Measurements from ENCODE around the gene UNC45B.

The UNC45B gene

GRCh38 chr17:35184274-35184673, 36.7 kb downstream of the UNC45B start:
- Histone ChIP-seq H3K27ac (ENCODE audit: low read depth, low read length, poor library complexity, severe bottlenecking) (no peak overlapping the region), H3K4me1 (ENCODE audit: insufficient read depth, low read length, severe bottlenecking) (no peaks in the 10 kb centered on the region), H4K20me1 (ENCODE audit: insufficient read depth, low read length) (no peaks in the 10 kb centered on the region), H3K36me3 (ENCODE audit: insufficient read depth, low read length) (no peaks in the 10 kb centered on the region), H3K9me3 (ENCODE audit: low read length) (no peaks in the 10 kb centered on the region), H2AFZ (ENCODE audit: low read length) (no peak overlapping the region), H3K9me2 (ENCODE audit: low read depth, low read length) (no peaks in the 10 kb centered on the region), H3K79me2 (ENCODE audit: insufficient read depth, low read length) (no peaks in the 10 kb centered on the region), H3K4me3 (ENCODE audit: low read depth, low read length, poor library complexity, severe bottlenecking) (no peak overlapping the region), H3K9ac (ENCODE audit: low read length) (no peak overlapping the region), H3F3A (ENCODE audit: insufficient read depth, low read length) (no peaks in the 10 kb centered on the region), H3K27me3 (ENCODE audit: insufficient read depth, low read length) (no peaks in the 10 kb centered on the region; the same call in 1 of the 2 replicates), H3K4me2 (ENCODE audit: low read length) (no peak overlapping the region)
- TF ChIP-seq, protein P1, sequence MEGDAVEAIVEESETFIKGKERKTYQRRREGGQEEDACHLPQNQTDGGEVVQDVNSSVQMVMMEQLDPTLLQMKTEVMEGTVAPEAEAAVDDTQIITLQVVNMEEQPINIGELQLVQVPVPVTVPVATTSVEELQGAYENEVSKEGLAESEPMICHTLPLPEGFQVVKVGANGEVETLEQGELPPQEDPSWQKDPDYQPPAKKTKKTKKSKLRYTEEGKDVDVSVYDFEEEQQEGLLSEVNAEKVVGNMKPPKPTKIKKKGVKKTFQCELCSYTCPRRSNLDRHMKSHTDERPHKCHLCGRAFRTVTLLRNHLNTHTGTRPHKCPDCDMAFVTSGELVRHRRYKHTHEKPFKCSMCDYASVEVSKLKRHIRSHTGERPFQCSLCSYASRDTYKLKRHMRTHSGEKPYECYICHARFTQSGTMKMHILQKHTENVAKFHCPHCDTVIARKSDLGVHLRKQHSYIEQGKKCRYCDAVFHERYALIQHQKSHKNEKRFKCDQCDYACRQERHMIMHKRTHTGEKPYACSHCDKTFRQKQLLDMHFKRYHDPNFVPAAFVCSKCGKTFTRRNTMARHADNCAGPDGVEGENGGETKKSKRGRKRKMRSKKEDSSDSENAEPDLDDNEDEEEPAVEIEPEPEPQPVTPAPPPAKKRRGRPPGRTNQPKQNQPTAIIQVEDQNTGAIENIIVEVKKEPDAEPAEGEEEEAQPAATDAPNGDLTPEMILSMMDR (IDR thresholded peaks at IDR 0.05; ENCODE audit: low read length), result no peak
- TF ChIP-seq EZH2 (IDR thresholded peaks at IDR 0.05; ENCODE audit: borderline replicate concordance, low read length), result no peak

- no peaks in the 10 kb centered on the region for H3K36me3 ChIP-seq (ENCODE audit: insufficient read depth, low read length)
- no peaks in the 10 kb centered on the region for H3K4me1 ChIP-seq (ENCODE audit: insufficient read depth, low read length, severe bottlenecking)
- H3K79me2 ChIP-seq (ENCODE audit: insufficient read depth, low read length), result no peaks in the 10 kb centered on the region
- no peaks in the 10 kb centered on the region; the same call in 1 of the 2 replicates for H3K27me3 ChIP-seq (ENCODE audit: insufficient read depth, low read length)
- no peak overlapping the region for H3K4me2 ChIP-seq (ENCODE audit: low read length)
- no peaks in the 10 kb centered on the region for H3K9me2 ChIP-seq (ENCODE audit: low read depth, low read length)
- TF ChIP-seq, protein P1 (IDR thresholded peaks at IDR 0.05; ENCODE audit: low read length), result no peak
- no peak for TF ChIP-seq EZH2 (IDR thresholded peaks at IDR 0.05; ENCODE audit: borderline replicate concordance, low read length)
- no peak overlapping the region for H3K27ac ChIP-seq (ENCODE audit: low read depth, low read length, poor library complexity, severe bottlenecking)
- no peaks in the 10 kb centered on the region for H3F3A ChIP-seq (ENCODE audit: insufficient read depth, low read length)
- H3K9me3 ChIP-seq (ENCODE audit: low read length), result no peaks in the 10 kb centered on the region
- no peak overlapping the region for H3K4me3 ChIP-seq (ENCODE audit: low read depth, low read length, poor library complexity, severe bottlenecking)
- no peak overlapping the region for H3K9ac ChIP-seq (ENCODE audit: low read length)
- no peak overlapping the region for H2AFZ ChIP-seq (ENCODE audit: low read length)
- no peaks in the 10 kb centered on the region for H4K20me1 ChIP-seq (ENCODE audit: insufficient read depth, low read length)
Measured at GRCh38 chr17:35185849-35186248, 38.2 kb downstream of the UNC45B start.

GRCh38 chr17:35187481-35187880, 39.9 kb downstream of the UNC45B start:
- Histone ChIP-seq H3K4me3 (ENCODE audit: low read depth, low read length, poor library complexity, severe bottlenecking) (no peak overlapping the region), H2AFZ (ENCODE audit: low read length) (no peak overlapping the region), H3K27me3 (ENCODE audit: insufficient read depth, low read length) (no peaks in the 10 kb centered on the region; the same call in 1 of the 2 replicates), H3K36me3 (ENCODE audit: insufficient read depth, low read length) (no peaks in the 10 kb centered on the region), H3K9me2 (ENCODE audit: low read depth, low read length) (no peaks in the 10 kb centered on the region), H3F3A (ENCODE audit: insufficient read depth, low read length) (no peaks in the 10 kb centered on the region), H4K20me1 (ENCODE audit: insufficient read depth, low read length) (no peaks in the 10 kb centered on the region), H3K9ac (ENCODE audit: low read length) (no peak overlapping the region), H3K79me2 (ENCODE audit: insufficient read depth, low read length) (no peaks in the 10 kb centered on the region), H3K4me1 (ENCODE audit: insufficient read depth, low read length, severe bottlenecking) (no peaks in the 10 kb centered on the region), H3K27ac (ENCODE audit: low read depth, low read length, poor library complexity, severe bottlenecking) (no peak overlapping the region), H3K4me2 (ENCODE audit: low read length) (no peak overlapping the region), H3K9me3 (ENCODE audit: low read length) (no peaks in the 10 kb centered on the region)
- TF ChIP-seq EZH2 (IDR thresholded peaks at IDR 0.05; ENCODE audit: borderline replicate concordance, low read length), result no peak
- TF ChIP-seq, protein P1 (IDR thresholded peaks at IDR 0.05; ENCODE audit: low read length), result no peak

Measured in OCI-LY1 (cell line).